ENCODE results near the gene SLC49A4.

Gene SLC49A4

DNA sequence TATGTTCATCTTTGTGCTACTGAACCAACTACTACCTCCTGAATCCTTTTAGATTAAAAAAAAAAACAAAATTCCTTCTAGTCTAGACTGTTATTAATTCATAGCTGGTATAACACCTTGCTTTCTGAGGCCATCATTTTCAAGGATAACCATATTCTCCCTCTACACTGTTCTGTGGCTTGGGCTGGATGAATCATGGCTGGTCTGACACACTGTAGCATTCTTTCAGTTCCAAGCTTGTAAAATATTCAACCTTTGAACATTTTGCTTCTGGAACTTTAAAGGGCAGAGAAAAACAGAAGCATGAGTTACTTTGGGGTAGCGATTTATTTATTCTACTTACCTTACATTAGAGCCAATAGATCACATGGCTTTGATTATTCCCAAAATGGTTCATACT, 8.8 kb upstream of the SLC49A4 start:
- no peak for DNase-seq

DNA sequence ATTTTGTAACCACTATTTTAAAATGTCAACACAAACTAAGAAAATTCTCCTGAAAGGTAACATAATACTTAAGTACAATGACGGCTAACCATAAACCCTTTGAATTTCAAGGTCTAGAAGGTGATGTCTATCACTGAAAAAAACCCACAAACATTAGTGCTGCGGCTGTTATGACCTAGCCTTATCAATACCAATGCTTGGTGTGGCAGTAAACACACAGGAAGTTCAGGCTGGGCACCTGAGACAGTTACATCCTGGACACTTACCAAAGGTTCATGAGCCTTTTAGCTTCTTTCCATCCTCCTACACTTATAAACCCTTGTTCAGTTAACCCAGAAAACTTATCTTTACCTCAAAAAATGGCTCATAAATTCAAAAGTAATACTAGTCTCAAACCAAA, 7.0 kb upstream of the SLC49A4 start:
- no peak for DNase-seq

DNA sequence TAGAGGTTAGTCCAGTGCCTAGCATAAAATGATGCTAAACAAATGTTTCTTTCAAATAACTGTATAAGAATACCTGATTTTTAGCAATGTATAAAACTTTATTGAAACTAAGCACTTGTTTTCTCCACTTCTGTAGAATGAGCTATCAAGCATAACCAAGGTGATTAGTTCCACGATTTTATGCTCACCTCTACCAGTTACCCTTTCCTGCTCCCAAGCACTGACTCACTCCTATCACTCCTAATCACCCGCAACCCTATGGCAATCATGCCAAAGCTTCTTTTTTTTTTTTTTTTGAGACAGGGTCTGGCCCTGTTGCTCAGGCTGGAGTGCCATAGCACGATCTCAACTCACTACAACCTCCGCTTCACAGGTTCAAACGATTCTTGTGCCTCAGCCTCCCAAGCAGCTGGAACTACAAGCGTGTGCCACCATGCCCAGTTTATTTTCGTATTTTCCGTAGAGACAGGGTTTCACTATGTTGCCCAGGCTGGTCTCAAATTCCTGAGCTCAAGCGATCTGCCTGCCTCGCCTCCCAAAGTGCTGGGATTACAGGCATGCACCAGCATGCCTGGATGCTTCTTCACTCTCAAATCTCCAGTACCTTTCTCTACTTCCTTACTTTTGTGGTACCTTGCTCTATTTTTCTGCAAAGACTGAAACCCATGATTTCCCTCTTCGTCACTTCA, 5.1 kb upstream of the SLC49A4 start:
- no peak for DNase-seq

DNA sequence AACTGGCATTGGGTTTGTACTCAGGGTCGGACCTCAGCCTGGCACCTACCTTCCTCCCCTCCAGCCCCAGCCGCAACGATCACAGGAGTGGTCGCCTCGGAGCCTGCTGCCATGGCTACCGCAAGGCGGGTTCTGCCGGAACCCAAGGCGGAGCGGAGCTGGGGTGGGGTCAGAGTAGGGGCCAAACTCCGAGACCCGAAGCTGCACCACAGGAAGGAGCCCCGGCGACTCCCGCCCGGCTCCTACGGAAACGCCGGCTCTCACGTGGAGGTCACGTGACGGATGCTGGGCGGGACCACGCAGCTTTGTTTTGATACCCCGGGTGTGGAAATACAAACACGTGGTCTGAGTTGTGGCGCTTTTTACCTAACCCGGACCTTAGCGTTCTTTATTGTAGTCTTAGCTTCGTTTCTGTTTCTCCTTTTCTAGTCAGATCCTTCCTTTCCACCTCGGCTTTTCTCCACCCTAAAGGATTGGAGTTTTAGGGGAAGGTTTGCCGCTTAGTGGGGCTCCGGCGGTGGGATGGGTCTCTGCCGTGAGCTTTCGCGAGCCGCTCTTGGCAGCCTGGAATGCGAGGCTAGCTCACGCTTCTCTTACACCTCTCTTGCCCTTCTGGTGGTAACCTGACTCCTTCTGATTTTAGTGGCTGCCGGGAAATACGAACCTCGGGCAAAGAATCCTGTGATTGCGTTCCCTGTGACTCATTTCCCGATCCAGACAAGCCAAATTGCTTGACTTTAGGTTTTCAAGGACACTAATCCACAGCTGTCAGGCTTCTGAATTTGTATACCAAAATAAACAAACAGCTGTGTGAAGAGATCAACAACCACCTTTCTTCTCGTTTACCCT, 1.1 kb upstream of the SLC49A4 start, which contains the start of gene HSPBAP1:
Gene HSPBAP1, minus strand, starts transcription at position 264 of the 849 bp plus-strand sequence. Its CDS starts 151 bp downstream, at position 113.
- DNase-seq: no peak

DNA sequence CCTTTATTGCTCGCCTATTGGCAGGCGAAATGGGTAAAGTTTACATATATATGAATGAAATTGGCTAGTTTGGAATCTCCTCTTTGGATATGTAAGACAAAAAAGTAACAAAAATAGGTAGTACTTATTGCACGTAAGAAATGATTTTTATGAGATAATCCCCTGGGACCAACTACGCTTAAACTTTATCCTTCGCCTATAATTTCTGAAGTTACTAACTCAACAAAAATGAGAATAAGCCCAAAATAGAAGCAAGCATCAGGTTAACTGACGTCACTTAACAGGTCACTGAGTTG, 438 bp upstream of the SLC49A4 start:
- no peak for DNase-seq

DNA sequence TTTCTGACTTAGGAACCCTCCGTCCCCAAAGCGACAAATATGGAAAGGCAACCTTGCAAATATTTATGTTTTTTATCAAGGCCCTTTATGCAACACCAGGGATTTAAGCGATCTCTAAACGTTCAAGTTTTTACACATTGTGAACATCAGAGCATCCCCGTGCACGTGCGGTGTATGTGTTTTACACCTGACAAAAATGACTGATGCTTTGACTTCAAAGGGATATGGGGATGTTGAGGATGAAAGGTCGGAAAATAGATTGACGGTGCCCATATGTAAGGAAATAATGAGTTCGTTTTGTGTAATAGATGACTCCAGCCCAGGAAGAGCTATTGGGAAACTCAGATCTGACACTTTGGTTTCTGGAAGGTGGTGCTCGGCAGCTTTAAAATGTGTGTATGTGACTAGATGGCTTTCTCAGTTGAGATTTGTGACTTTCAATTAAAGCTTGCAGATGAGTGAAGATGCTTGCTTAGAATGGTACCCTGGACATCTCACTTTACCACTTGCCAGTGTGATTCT, 866 bp downstream of the SLC49A4 start:
- DNase-seq: no peak

DNA sequence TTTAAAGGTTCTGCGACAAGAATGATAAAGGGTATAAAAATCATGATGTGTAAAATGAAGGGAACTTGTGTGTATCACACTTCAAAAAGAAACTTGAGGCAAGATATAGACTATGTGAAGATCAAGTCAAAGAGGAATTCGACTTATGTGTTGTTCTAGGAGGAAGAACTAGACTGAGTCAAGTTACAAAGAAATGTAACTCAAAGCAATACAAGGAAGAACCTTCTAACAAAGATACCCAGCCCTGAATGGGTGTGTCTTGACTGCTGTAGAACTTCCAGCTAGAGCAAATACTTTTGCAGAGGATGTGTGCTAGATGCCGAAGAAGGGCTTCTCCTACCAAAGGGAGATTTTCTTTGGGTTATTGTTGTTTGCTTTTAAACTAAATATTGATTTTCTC, 2.4 kb downstream of the SLC49A4 start:
- no peak for DNase-seq

DNA sequence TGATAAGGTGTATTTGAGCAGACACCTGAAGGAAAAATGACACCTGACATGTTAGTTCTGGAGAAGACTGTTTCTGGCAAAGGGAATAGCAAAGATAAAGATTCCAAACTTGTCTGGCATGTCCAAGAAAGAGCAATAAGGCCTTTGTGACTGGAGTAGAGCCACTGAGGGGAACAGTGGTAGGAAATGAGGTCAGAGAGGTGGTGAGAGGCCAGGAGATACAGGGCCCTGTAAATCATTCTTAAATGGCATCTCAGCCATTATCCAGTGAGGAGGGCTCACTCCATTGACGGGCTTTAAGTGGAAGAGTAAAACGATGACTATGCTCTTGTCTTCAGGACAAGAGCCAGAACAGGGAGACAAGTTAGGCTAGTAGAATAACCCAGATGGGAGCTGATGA, 4.5 kb downstream of the SLC49A4 start:
- peak; percentile 39 for DNase-seq

DNA sequence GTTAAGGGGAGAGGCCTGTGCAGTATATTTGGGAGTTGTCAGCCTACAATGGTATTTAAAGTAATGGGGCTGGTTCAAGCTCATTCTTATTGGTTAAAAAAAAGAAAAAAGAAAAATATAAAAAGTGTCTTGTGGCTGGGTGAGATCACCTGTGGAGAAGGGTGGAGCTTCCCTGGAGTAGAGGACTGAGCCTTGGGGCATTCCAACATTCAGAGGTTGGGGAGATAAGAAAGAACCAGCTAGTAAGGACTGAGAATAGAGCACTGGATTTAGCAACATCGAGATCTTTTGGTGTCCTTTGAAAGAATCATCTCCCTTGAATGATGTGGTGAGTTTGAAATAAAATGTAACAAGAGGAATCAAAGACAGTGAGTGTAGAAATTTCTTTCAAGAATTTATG, 5.2 kb downstream of the SLC49A4 start:
- no peak for DNase-seq

DNA sequence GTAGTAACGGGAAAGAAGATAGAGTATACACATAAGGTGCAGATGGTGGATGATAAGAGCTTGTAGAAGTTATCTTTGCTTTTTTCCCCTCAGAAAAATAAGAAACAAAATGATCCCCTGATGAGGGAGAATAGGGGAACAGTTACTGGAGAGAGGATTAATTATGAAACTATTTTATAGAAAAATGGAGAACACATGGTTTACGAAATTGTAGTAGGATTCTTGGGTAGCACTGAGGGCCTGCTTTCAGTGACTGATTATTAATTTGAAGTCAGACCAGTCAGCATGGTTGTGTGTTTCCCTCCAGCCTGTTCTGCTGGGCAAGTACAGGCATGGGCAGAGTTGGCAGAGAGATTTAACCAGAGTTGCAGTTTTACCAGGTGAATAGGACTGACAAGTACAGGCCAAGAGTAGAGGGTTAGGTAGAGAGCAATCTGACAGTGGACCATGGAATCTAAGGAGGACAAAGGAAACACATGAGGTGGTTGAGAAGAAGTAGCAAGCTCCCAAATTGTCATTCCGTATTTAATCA, 5.9 kb downstream of the SLC49A4 start:
- no peak for DNase-seq

DNA sequence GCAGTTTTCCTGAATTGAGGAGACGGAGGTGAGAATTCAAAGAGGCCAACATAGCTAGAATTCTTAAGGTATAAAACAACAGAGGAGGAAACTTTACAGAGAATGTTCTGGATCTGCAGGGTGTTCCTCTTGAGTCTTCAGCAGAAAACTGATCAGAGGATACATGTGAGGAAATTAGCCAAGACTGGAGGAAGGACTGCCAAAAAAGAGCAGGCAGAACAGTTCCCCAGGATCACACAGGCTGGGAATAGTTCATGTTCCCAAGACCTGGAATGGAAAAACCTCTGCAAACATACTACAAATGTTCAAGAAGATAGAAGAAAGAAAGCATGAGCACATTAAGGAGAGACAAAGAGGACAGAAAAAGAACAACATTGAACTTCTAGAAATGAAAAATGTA, 7.5 kb downstream of the SLC49A4 start:
- no peak for DNase-seq

DNA sequence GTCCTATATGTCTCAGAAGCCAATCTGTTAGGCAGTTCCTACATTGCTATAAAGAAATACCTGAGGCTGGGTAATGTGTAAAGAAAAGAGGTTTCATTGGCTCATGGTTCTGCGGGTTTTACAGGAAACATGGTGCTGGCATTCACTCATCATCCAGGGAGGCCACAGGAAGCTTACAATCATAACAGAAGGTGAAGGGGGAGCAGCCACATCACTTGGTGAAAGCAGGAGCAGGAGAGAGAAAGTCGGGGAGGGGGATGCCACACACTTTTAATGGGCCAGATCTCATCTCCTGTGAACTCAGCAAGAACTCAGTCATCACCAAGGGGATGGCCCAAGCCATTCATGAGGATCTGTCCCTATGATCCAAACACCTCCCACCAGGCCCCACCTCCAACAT, 9.1 kb downstream of the SLC49A4 start:
- DNase-seq: no peak

DNA sequence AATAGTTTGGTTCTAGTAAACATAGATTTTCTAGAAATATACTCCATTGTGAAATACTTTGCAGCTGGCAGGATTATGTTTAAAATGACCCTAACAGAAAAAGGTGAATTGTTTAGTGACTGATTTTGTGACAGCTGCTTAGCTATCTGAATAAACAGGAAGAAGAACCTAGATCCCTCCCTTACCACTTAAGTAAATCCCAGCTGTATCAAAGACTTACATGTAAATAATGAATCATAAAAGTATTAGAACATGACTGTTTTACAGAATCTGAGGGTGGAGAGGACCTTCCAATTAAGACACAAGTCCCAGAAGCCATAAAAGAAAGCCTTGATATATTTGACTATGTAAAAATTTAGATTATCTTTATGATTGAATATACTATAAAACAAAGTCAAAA, 15.9 kb downstream of the SLC49A4 start:
- DNase-seq: no peak

DNA sequence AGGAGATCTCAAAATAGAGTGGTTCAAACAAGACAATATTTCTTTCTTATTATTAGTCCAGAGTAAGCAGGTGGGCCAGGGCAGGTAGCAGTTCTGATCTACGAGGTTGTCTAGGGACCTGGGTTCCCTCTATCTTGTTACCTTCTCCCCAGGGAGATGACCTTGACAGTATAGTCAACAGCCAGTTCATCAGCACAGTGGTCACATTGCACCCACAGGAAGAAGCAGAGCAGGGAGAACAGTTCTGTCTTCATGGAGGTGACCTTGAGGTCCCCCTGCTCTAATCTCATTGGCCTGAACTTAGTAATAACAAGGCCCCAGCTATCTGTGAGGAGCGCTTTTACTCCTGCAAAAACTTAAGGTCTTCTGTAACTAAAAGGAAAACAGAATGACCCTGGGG, 21.7 kb downstream of the SLC49A4 start:
- DNase-seq: no peak

DNA sequence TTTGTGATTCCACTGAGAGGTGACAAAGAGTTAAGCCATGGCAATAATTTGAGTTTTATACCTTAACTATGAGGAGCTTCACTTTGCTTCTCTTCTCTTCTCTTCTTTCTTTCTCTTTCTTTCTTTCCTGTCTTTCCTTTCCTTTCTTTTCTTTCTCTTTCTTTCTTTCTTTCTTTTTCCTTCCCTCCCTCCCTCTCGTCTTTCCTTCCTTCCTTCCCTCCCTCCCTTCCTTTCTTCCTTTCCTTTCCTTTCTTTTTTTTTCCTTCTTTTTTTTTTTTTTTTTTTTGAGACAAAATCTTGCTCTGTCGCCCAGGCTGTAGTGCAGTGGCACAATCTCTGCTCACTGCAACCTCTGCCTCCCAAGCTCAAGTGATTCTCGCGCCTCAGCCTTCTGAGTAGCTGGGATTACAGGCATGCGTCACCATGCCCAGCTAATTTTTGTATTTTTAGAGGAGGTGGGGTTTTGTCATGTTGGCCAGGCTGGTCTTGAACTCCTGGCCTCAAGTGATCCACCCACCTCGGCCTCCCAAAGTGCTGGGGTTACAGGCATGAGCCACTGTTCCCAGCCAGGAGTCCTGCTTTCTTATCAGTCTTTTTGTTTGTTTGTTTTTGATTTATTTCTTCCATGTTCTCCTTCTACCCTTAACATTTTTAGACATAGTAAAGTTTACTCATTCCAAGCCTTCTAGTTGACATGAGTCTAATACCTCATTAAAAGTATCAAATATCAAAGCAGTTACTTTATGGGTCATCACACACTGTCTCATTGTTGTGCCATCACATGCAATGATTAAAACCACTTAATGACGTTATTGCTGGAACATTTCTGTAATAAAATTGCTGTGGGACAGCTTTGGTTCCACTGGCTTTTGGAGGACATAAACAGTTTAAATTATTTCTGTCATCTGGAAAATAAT, 29.9 kb downstream of the SLC49A4 start:
- no peak for DNase-seq

DNA sequence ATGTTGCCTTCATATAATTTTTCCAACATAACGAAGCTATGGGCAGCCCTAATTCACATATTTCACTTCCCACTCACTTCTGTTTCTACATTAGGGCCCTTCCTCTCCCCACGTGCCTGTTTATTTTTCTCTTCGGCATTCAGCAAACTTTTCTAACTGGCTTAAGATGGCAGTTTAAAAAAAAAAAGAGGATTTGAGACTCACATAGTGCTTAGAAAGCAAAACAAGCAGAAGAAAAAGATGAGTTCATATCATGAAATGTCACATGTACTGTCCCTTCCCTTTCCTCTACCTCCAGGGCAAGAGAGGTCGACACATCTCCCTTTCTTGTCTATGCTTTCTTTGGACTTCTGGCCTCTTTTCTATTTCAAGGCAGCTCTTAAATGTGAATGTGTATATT, 30.6 kb downstream of the SLC49A4 start:
- no peak for DNase-seq

DNA sequence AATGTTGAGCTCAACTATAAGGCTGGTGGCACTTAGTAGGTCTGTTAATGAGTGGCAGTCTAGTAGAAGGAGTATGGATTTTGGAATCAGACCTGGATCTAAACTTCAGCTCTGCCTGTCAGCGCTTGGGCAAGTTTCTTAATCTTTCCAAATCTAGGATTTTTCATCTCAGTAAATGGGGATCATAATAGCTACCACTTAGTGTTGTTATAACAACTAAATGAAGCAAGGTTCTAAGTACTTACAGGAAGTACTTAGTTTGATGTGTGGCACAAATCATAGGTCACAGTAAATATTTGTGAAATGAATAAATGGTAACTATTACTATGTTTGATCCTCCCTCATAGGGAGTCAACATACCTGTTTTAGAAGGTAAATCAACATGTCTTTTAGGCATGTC, 31.4 kb downstream of the SLC49A4 start:
- no peak for DNase-seq

DNA sequence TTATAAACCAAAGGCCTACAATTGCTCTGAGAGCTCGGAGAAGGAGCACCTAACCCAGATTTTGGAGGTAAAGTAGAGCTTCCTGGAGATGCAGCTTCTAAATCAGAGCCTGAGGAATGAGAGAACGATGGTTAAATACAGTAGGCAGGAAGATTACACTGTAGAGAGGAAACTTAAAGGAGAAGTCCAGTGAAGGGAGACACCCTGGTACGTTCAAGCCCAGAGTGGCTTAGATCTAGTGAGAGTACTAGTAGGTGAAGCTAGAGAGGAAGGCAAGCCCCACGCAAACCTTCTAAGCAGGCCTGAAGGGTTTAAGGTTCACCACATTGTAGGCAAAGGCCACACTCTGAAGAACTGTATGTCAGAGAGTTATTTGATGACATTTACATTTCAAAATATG, 33.4 kb downstream of the SLC49A4 start:
- no peak for DNase-seq

DNA sequence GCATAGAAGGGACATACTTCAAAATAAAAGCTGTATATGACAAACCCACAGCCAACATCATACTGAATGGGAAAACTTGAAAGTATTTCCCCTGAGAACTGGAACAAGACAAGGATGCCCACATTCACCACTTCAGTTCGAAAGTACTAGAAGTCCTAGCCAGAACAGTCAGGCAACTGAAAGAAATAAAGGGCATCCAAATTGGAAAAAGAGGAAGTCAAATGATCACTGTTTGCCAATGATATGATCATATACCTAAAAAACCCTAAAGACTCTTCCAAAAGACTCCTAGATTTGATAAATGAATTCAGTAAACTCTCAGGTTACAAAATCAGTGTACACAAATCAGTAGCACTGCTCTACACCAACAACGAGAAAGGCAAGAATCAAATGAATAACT, 40.7 kb downstream of the SLC49A4 start:
- no peak for DNase-seq

DNA sequence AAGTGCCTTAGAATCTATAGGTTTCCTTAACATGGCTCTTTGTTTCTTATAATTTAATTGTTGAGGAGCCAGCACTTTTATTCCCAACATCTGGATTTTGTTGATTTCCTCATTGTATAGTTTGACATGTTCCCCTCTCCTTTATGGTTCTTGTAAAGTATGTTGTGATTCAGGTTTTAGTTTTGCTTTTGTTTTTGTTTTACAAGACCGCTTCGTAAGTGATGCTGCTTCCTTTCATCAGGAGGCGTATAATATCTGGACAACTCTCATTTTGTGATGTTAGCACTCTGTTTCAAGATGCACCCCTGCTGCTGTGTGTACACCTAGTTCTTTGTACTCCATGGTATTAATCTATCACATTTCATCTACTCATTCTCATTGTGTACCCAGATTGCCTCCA, 48.7 kb downstream of the SLC49A4 start:
- no peak for DNase-seq

DNA sequence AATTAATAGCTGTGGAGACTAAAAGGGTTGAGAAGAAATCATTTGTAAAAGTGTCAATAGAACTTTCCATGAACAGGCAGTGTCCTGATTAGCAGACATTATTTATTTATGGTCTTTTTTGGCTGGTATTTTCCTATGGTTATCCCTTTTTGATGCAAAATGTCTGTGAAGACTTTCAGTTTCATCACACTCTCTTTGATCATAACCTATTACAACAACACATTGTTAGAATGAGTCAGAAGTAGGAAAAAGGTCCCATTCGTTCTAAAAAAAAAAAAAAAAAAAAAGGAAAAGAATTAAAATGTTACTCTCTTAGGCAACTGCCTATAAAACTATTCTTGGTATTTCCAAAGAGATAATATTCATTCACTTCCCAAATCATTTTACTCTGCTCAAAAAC, 62.1 kb downstream of the SLC49A4 start:
- DNase-seq: no peak

DNA sequence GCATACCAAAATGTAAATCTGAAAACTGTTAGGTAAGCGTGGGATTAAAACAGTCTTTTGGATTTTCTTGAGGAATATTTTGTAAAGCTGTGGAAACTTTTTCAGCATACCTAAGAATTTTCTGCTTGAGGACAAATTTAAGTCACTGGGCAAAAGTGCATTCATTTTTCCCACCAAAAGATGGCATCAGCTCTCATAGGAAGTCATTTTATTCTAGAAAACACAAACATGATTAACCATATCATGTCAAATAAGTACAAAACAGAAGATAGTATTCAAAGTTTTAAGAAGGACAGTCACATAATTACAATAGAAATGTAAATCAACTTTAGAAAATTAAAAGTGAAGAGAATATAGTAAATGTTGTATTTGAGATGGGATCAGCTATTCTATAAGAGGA, 63.5 kb downstream of the SLC49A4 start:
- DNase-seq: no peak
